NCI-H146 treated with DMSO at 0.1 percent for 48 hours (cell line): ENCODE data around the gene TNFSF11.

Source experiments
- DNase-seq: peaks from one replicate; lab custom pipeline; 2025; ENCODE audit not compliant: unreplicated experiment; lab: John Stamatoyannopoulos, UW

The TNFSF11 gene

GRCh38 chr13:42651936-42652641, 78.1 kb downstream of the TNFSF11 start:
- DNase-seq, result no peak

- DNase-seq, result no peak
These were observed 78.9 kb downstream of the TNFSF11 start for GRCh38 chr13:42652642-42653415.

GRCh38 chr13:42653679-42654078, 79.7 kb downstream of the TNFSF11 start:
- no peak for DNase-seq

GRCh38 chr13:42654212-42654611, 80.3 kb downstream of the TNFSF11 start:
- DNase-seq, result no peak

GRCh38 chr13:42654722-42655121, 80.8 kb downstream of the TNFSF11 start:
- DNase-seq, result no peak

GRCh38 chr13:42656161-42656560, 82.2 kb downstream of the TNFSF11 start:
- no peak for DNase-seq

- DNase-seq, result no peak
These were observed 83.0 kb downstream of the TNFSF11 start for GRCh38 chr13:42656958-42657357.
